Neural progenitor cell (in vitro differentiated cells): ENCODE data around the gene MLX.

Experiments
- CTCF ChIP-seq: fragments of 200-600 bp; sonication (generic); IDR thresholded peaks from 2 replicates; pipeline ENCODE4 v1.5.1; 2017; ENCODE audit warnings: antibody characterized with exemption, mild to moderate bottlenecking
- EZH2 ChIP-seq: fragments of 200-600 bp; sonication (generic); IDR thresholded peaks from 2 replicates; pipeline ENCODE4 v1.6.1; 2017; ENCODE audit warnings: antibody characterized with exemption, mild to moderate bottlenecking, moderate library complexity
- EZH2phosphoT487 ChIP-seq: fragments of 200-600 bp; sonication (generic); IDR thresholded peaks from 2 replicates; pipeline ENCODE4 v1.6.1; 2017; ENCODE audit warnings: antibody characterized with exemption

DNA sequence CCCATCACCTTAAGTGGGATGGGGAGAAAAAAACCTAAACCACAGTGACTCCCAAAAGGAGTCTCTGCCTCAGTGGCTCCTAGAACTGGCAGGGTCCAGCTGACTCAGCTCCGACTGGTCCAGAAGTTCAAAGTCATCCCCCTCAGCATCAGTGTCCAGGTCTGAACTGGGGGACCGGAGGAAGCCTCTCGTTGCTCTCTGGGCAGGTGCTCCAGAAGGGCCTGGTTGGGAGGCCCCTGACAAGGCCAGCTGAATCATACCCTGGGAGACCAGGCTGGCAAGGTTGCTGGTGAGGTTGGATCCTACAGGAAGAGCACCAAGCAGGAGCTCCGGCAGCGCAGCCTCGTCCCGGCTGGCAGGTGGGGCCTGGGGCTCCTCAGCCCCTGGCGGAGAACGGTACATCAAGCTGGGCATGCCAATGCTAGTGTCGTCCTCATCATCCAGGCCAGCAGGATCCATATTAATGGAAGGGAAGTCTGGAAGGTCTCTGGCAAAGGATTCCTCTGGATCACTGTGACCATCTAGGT, 14.9 kb downstream of the MLX start:
- no peak for TF ChIP-seq CTCF
- no peak for TF ChIP-seq EZH2
- no peak for TF ChIP-seq EZH2phosphoT487
